Measurements from ENCODE around the gene SLC8A3.

SLC8A3 gene

GRCh38 chr14:70078329-70078728, 110.4 kb downstream of the SLC8A3 start:
- no peak overlapping the region for H3K4me3 ChIP-seq (ENCODE audit: low read depth, low read length)
- no peaks in the 10 kb centered on the region for H3K9me3 ChIP-seq
- no peaks in the 10 kb centered on the region for H3K36me3 ChIP-seq
- no peaks in the 10 kb centered on the region for H3K4me1 ChIP-seq
- no peaks in the 10 kb centered on the region for H3K27me3 ChIP-seq
- TF ChIP-seq CTCF (IDR thresholded peaks at IDR 0.05; ENCODE audit: low read depth, low read length), result no peak
- DNase-seq, result no peak

- Histone ChIP-seq H3K36me3 (no peaks in the 10 kb centered on the region), H3K4me1 (no peaks in the 10 kb centered on the region), H3K27me3 (no peaks in the 10 kb centered on the region), H3K4me3 (ENCODE audit: low read depth, low read length) (no peak overlapping the region), H3K9me3 (no peaks in the 10 kb centered on the region)
- no peak for TF ChIP-seq CTCF (IDR thresholded peaks at IDR 0.05; ENCODE audit: low read depth, low read length)
- no peak for DNase-seq
These were observed 111.0 kb downstream of the SLC8A3 start for GRCh38 chr14:70077720-70078119.

- Histone ChIP-seq H3K4me3 (ENCODE audit: low read depth, low read length) (no peak overlapping the region), H3K27me3 (no peaks in the 10 kb centered on the region; the same call in 1 of the 2 replicates), H3K4me1 (no peaks in the 10 kb centered on the region), H3K36me3 (no peaks in the 10 kb centered on the region), H3K9me3 (no peaks in the 10 kb centered on the region)
- no peak for DNase-seq
- no peak for TF ChIP-seq CTCF (IDR thresholded peaks at IDR 0.05; ENCODE audit: low read depth, low read length)
These were observed 111.7 kb downstream of the SLC8A3 start for GRCh38 chr14:70077005-70077404.

DNA sequence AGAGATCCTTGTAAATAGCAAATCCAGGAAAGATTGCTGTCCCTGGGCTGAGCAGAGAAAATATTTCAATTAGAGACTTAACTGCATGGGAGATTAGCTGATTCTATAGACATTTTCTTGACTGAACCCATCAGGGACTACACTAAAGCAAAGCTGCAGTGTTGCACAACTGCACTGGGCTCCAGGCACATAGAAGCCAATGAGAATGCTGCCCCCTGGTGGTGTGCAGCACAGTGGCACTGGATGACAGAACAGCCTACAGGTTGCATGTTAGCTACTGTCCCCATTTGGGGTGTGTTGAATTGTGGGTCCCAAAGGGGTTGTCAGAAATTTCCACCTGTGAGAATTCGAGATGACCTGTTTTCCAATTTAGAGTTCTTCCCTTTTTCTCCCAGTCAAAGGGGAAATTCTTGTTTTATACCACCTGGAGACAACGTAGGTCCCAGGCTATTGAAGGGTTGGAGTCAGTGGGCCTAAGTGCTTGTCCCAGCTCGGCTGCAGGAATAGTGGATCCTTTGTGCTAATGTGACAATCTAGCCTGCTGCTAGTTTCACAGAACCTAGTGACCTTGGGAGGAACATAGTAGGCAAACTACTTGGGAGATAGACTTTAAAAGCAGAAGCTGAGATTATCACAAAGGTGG, 114.7 kb downstream of the SLC8A3 start:
- Histone ChIP-seq H3K36me3 (no peaks in the 10 kb centered on the region), H3K27me3 (no peaks in the 10 kb centered on the region; the same call in 1 of the 2 replicates)
- peak; percentile 75 for DNase-seq

DNA sequence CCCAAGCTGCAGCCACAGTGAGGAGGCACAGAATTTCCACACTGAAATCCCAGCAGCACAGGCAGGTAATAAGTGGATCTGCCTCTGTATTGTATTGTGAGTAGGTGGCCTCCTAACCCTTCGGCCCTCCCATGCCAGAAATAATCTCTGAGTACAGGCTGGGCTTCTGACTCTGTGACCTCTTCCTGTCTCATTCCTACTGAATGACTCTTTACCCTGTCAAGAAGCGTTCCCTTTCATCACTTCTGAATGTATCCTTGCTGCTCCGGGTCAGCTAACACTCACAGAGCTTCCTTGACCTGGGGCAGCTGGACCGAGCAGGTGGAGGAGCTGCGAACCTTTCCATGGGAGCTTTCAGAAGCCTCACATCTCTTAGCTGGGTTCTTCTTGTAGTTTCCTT, 119.6 kb downstream of the SLC8A3 start:
- H3K27me3 ChIP-seq, result peaks cover 4% of the 10 kb centered on the region; the same call in 1 of the 2 replicates
- H3K4me3 ChIP-seq (ENCODE audit: low read depth, low read length), result no peak overlapping the region
- H3K36me3 ChIP-seq, result no peaks in the 10 kb centered on the region
- no peaks in the 10 kb centered on the region for H3K4me1 ChIP-seq
- TF ChIP-seq CTCF (IDR thresholded peaks at IDR 0.05; ENCODE audit: low read depth, low read length), result no peak
- no peaks in the 10 kb centered on the region for H3K9me3 ChIP-seq
- no peak for DNase-seq

More for the DNA sequence above, 114.7 kb downstream of the SLC8A3 start:
- H3K4me3 ChIP-seq (ENCODE audit: low read depth, low read length), result no peak overlapping the region
- TF ChIP-seq CTCF (IDR thresholded peaks at IDR 0.05; ENCODE audit: low read depth, low read length), result peak; percentile 97
- H3K4me1 ChIP-seq, result no peaks in the 10 kb centered on the region
- no peaks in the 10 kb centered on the region for H3K9me3 ChIP-seq

DNA sequence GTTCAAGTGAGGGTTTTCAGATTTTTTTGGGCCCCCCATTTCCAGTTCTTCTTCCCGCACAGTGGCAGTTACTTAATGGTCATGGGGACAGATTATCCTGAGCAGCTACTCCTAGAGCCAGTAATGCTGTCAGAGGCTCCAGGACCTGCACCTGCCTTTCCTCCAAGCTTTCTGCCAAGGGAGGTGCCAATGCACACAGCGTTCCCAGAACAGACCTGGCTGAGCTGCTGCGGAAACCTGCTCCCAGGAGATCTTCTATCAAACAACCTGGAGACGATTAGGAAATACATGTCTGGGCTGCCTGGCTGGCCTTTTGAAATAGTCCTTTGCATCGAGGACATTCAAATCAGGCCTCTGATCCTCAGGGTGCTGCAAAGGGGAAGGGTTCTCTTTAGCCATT, 120.9 kb downstream of the SLC8A3 start:
- Histone ChIP-seq H3K27me3 (peaks cover 15% of the 10 kb centered on the region), H3K9me3 (no peaks in the 10 kb centered on the region), H3K36me3 (no peaks in the 10 kb centered on the region), H3K4me1 (no peaks in the 10 kb centered on the region), H3K4me3 (ENCODE audit: low read depth, low read length) (no peak overlapping the region)
- DNase-seq, result no peak
- no peak for TF ChIP-seq CTCF (IDR thresholded peaks at IDR 0.05; ENCODE audit: low read depth, low read length)
